Mucosa of rectum (tissue), 2 donors: ENCODE data around the gene ZNF22.

Source experiments
- H3K27ac ChIP-seq, 2 donors: one replicate each; pipeline ENCODE4 v1.7.0; 2013; ENCODE audit warnings: inconsistent platforms in 2 of 2, low read depth in 2 of 2, low read length in 2 of 2
- H3K27me3 ChIP-seq, 2 donors: one replicate each; pipeline ENCODE4 v1.7.0; 2013; ENCODE audit warnings: low read length in 2 of 2; ENCODE audit not compliant: control insufficient read depth in 2 of 2, insufficient read depth in 2 of 2
- H3K36me3 ChIP-seq, 2 donors: one replicate each; pipeline ENCODE4 v1.7.0; 2013; ENCODE audit warnings: low read length in 2 of 2; ENCODE audit not compliant: control insufficient read depth in 2 of 2, insufficient read depth in 2 of 2
- H3K4me1 ChIP-seq, 2 donors: one replicate each; pipeline ENCODE4 v1.7.0; 2013; ENCODE audit warnings: low read length in 2 of 2, mild to moderate bottlenecking in 1 of 2; ENCODE audit not compliant: control insufficient read depth in 2 of 2, insufficient read depth in 2 of 2
- H3K4me3 ChIP-seq, 2 donors: one replicate each; pipeline ENCODE4 v1.7.0; 2013; ENCODE audit warnings: low read length in 2 of 2
- H3K9ac ChIP-seq, 2 donors: one replicate each; pipeline ENCODE4 v1.7.0; 2013; ENCODE audit warnings: low read length in 2 of 2, low read depth in 1 of 2, mild to moderate bottlenecking in 1 of 2
- H3K9me3 ChIP-seq, 2 donors: one replicate each; pipeline ENCODE4 v1.7.0; 2013; ENCODE audit warnings: low read length in 2 of 2; ENCODE audit not compliant: control insufficient read depth in 2 of 2
- donor health status: healthy.
- donor health status: Normal muscosa, but diverticular disease.

ZNF22 gene

GRCh38 chr10:45015590-45015989 lies 14.9 kb downstream of the ZNF22 start:
- Histone ChIP-seq H3K27me3 (no peaks in the 10 kb centered on the region), H3K27ac (no peak overlapping the region), H3K36me3 (no peaks in the 10 kb centered on the region)

GRCh38 chr10:45023426-45023825 lies 22.7 kb downstream of the ZNF22 start:
- H3K9me3 ChIP-seq = no peaks in the 10 kb centered on the region
- H3K9ac ChIP-seq = no peak overlapping the region
- no peaks in the 10 kb centered on the region for H3K36me3 ChIP-seq
- no peaks in the 10 kb centered on the region for H3K27me3 ChIP-seq
- no peak overlapping the region for H3K27ac ChIP-seq
- H3K4me3 ChIP-seq = no peak overlapping the region
- no peaks in the 10 kb centered on the region for H3K4me1 ChIP-seq

More at GRCh38 chr10:45015590-45015989, 14.9 kb downstream of the ZNF22 start:
- Histone ChIP-seq H3K4me1 (no peaks in the 10 kb centered on the region), H3K9me3 (no peaks in the 10 kb centered on the region), H3K9ac (no peak overlapping the region), H3K4me3 (no peak overlapping the region)

GRCh38 chr10:45034301-45034700 lies 33.6 kb downstream of the ZNF22 start:
- Histone ChIP-seq H3K36me3 (no peaks in the 10 kb centered on the region), H3K9ac (no peak overlapping the region), H3K4me1 (no peaks in the 10 kb centered on the region), H3K27ac (no peak overlapping the region), H3K9me3 (no peaks in the 10 kb centered on the region), H3K4me3 (no peak overlapping the region), H3K27me3 (no peaks in the 10 kb centered on the region)

GRCh38 chr10:45035673-45036072 lies 35.0 kb downstream of the ZNF22 start:
- Histone ChIP-seq H3K27me3 (no peaks in the 10 kb centered on the region), H3K27ac (no peak overlapping the region), H3K9ac (no peak overlapping the region), H3K4me1 (no peaks in the 10 kb centered on the region), H3K4me3 (no peak overlapping the region), H3K9me3 (no peaks in the 10 kb centered on the region), H3K36me3 (no peaks in the 10 kb centered on the region)

- no peak overlapping the region for H3K4me3 ChIP-seq
- H3K9ac ChIP-seq = no peak overlapping the region
- H3K27me3 ChIP-seq = no peaks in the 10 kb centered on the region
- no peaks in the 10 kb centered on the region for H3K9me3 ChIP-seq
- no peaks in the 10 kb centered on the region for H3K4me1 ChIP-seq
- no peak overlapping the region for H3K27ac ChIP-seq
- no peaks in the 10 kb centered on the region for H3K36me3 ChIP-seq
These were observed 40.3 kb downstream of the ZNF22 start for GRCh38 chr10:45040921-45041542.

- Histone ChIP-seq H3K27ac (no peak overlapping the region), H3K9me3 (no peaks in the 10 kb centered on the region), H3K27me3 (no peaks in the 10 kb centered on the region), H3K4me1 (no peaks in the 10 kb centered on the region), H3K9ac (no peak overlapping the region), H3K36me3 (no peaks in the 10 kb centered on the region), H3K4me3 (no peak overlapping the region)
These were observed 43.6 kb downstream of the ZNF22 start for GRCh38 chr10:45044290-45044689.

- Histone ChIP-seq H3K9me3 (no peaks in the 10 kb centered on the region), H3K27ac (no peak overlapping the region), H3K4me1 (no peaks in the 10 kb centered on the region), H3K27me3 (no peaks in the 10 kb centered on the region), H3K9ac (no peak overlapping the region), H3K4me3 (no peak overlapping the region), H3K36me3 (no peaks in the 10 kb centered on the region)
These were observed 50.0 kb downstream of the ZNF22 start for GRCh38 chr10:45050551-45051235.

- Histone ChIP-seq H3K36me3 (no peaks in the 10 kb centered on the region), H3K9me3 (no peaks in the 10 kb centered on the region)
These were observed 52.0 kb downstream of the ZNF22 start for GRCh38 chr10:45052700-45053099.

GRCh38 chr10:45053569-45054100 lies 52.9 kb downstream of the ZNF22 start:
- Histone ChIP-seq H3K9ac (no peak overlapping the region), H3K4me1 (no peaks in the 10 kb centered on the region), H3K27ac (no peak overlapping the region), H3K27me3 (no peaks in the 10 kb centered on the region), H3K4me3 (no peak overlapping the region), H3K36me3 (no peaks in the 10 kb centered on the region), H3K9me3 (no peaks in the 10 kb centered on the region)

More at GRCh38 chr10:45052700-45053099, 52.0 kb downstream of the ZNF22 start:
- no peak overlapping the region for H3K4me3 ChIP-seq
- H3K4me1 ChIP-seq = no peaks in the 10 kb centered on the region
- no peaks in the 10 kb centered on the region for H3K27me3 ChIP-seq
- H3K9ac ChIP-seq = no peak overlapping the region
- H3K27ac ChIP-seq = no peak overlapping the region
